Nucleus accumbens (tissue), 56 donors: ENCODE data around the gene OPA1.
"Not testable (repeated sequence)": the region's sequence is repeated elsewhere in the genome, so short reads cannot be mapped to it uniquely, and the experiment has no call there.

Experiments
- DNase-seq, 56 donors: peaks; one replicate each; lab custom pipeline; 2025; lab: John Stamatoyannopoulos, UW

OPA1 gene

DNA sequence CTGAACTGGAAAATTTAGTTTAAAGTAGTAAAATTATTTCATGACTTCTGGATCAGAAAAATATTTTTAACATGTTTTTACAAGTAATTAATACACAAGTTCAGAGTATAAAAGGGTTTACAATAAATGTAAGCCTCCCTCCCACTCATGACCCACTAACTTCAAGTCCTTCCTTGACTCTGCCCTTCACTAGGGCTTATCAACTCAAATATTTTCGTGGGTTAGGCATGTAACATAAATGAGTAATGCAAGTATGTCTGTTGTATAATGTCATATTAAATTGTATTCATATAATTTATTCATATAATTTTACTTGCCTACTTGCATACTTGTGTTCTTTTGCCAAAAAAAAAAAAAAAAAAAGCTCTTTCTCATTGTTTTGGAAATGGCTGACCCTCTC, 3.4 kb upstream of the OPA1 start:
- DNase-seq = no peak

DNA sequence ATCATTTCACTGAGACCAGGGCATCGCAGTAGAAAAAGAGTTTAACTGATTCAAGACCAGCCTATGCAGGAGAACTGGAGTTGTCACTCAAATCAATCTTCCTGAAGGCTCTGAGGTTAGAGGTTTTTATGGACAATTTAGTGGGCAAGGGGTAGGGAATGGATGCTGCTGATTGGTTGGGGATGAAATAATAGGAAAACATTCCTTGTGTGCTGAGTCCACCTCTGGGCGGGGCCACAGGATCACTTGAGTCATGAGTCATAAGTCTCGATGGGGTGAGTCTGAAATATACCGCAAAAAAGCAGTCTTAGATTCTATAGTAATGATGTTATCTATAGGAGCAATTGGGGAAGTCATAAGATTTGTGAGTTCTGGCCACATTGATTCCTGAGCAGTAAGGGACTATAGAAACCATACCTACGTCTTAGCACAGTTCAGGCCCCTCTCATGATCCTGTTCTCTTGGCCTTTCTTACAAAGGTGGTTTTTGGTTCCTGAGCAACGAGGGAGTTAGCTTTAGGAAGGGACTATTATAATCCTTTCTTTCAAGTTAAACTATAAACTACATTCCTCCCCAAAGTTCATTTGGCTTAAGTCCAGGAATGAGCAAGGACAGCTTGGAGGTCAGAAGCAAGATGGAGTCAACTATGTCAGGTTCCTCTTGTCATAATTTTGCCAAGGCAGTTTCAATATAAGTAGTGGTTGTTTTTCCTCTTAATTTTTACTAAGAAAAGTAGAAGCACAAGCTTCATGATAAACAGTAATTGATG, 2.7 kb upstream of the OPA1 start:
- no peak for DNase-seq

GRCh38 chr3:193593668-193594030, 641 bp downstream of the OPA1 start:
- DNase-seq = peak in 4 of 56 donors; percentile 31 to 50 (median 42)

DNA sequence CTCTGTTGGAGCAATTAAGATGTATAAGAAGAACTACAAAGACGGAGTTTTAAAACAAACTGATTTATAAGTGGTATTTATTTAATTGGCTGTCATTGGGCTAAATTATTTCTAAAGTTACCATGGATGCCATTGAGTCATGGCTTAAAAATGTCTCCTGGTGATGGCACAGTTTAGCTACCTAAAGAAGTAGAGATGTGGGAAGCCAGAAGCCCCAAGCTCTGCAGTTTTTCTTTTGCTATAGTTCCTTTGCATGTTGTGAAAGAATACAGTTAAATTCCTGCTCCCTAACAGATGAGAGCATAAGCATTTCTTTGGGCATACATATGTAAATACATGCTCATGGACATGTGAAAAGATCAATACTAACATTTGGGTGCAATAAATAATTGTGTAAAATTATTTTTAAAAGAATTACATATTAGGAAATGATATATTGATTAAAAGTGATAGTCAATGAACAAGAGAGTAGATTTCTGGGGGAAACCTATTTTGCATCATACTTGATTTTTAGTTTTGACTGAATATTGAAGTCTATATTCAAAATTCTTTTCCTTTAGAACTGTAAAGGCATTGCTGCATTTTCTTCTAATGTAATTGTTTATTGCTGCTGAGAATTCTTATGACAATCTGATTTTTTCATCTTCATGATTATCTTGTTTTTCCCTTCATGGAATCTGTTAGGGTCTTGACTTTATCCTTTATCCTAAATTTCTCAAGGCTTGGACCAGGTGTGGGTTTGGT, 2.1 kb downstream of the OPA1 start:
- DNase-seq = no peak

DNA sequence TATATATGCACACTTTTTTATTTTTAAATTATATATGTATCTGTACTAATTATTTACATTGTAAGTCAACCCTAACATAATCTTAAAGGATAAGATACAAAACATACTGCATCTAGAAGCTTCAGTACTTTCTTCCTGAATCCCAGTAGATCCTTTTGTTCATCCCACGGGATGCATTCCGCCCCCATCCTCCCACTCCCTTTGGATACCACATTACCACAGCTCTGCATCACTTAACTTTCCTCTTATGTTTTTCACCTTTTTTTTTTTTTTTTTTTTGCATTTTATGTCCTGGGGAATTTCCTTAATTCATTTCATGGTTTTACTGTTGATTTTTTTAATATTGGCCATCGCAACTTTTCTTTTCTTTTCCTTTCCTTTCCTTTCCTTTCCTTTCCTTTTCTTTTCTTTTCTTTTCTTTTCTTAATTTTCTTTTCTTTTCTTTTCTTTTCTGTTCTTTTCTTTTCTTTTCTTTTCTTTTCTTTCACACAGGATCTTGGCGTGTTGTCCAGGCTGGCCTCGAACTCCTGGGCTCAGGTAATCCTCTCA, 3.0 kb downstream of the OPA1 start:
- DNase-seq = peak in 1 of 56 donors; percentile 6

DNA sequence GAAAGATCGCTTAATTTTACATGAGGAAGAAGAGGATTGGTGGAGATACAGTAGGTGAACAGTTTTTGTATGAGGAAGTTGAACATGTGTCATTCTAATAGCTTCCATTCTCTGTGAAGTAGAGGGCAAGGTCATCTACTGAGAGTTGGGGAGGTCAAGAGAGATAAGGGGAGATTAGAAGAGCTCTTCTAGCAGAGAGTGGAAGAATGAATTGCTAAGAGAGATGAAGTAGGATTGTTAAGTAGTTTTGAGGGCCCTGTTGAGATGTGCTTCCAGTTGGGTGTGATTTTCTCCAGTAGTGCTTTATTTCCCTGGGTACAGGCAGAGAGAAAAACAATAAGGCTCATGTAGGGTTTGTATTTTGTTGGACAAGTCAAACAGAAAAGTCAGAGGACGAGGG, 5.2 kb downstream of the OPA1 start:
- DNase-seq = no peak

DNA sequence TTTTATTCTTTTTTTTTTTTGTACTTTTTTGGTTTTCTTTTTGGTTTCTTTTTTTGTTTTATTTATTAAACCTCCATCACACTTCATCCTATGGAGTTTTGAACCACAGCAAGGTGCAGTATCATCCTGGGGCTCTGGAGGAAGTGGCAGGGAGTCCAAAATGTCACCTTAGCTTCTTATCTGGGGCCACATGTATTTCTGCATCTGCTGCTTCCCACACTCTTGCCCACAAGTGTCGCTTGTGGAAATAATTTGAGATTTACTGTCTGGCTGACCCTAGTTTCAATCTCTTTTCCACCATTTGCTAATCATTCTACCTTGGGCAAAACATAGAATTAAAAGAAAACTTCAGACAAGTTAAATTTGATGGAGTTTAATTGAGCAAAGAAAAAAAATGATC, 6.4 kb downstream of the OPA1 start:
- DNase-seq = no peak

- DNase-seq = peak in 12 of 56 donors; percentile 0 to 62 (median 6)
These were observed 12.9 kb downstream of the OPA1 start for GRCh38 chr3:193605876-193606275.

GRCh38 chr3:193606892-193607291, 13.9 kb downstream of the OPA1 start:
- DNase-seq = not testable (repeated sequence)

- peak in 2 of 56 donors; percentile 20 to 39 for DNase-seq
These were observed 17.5 kb downstream of the OPA1 start for GRCh38 chr3:193610516-193610915.

- no peak for DNase-seq
These were observed 21.4 kb downstream of the OPA1 start for GRCh38 chr3:193614430-193614829.

DNA sequence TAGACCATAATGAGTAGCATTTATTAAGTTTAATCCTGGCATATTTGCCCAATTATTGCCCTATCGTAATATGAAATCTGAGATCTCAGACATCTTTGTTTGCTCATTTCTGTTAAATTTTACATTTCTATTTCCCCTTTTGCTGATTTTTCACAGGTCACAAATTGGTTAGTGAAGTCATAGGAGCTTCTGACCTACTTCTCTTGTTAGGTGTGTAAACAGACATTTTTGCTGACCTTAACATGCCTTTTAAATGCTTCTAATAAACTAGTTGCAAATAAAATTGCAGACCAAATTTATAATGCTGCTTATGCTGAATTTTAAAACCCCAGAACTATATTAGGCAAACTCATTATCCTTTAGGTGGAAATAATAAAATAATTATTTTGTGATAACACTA, 24.6 kb downstream of the OPA1 start:
- DNase-seq = no peak

GRCh38 chr3:193620057-193620456, 27.0 kb downstream of the OPA1 start:
- DNase-seq = no peak

- no peak for DNase-seq
These were observed 27.6 kb downstream of the OPA1 start for GRCh38 chr3:193620650-193621049.

DNA sequence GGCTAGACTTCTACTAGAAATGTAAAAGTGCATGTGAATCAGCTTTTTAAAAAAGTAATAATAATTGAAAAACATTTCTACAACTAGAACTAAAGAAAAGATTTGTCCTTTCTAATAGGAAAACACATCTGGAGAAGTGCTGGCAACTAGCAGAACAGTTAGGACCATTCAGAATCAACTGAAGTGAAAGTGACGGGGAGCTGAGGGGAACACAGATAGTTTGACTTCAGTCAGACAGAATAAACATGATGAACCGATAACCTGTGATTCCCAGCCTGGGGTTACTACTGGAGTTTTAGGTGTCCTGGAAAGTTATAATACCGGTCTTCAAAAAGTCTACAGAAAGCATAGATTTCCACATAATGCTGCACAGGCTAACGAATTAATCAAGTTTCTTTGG, 28.1 kb downstream of the OPA1 start:
- DNase-seq = no peak

GRCh38 chr3:193630005-193630404, 37.0 kb downstream of the OPA1 start:
- DNase-seq = no peak

GRCh38 chr3:193637831-193638230, 44.8 kb downstream of the OPA1 start:
- no peak for DNase-seq

- DNase-seq = no peak
These were observed 45.8 kb downstream of the OPA1 start for GRCh38 chr3:193638833-193639232.

DNA sequence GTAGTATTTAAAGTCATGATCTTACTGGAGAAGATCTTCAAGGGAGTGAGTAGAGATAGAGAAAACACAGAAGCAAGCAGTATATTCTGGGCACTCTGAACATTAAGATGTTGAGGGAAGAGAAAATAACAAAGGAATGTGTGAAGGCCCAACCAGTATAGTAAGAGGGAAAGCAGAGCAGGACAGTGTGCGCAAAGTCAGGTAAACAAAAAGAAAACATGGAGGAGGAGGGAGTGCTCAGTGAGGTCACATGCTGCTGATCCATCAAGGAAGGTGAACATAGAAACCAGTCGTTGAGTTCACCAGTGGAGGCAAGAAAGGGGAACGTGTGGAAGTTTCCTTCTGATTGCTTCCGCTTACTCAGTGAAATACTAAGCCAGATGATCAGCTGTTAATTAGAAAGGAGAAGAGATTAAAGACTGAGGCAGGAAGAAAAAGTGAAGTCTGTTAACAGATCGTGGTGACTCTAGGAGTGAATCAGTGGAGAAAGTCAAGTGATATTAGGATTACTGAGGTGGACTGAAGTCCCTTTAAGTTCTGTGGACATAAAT, 47.2 kb downstream of the OPA1 start:
- DNase-seq = no peak

DNA sequence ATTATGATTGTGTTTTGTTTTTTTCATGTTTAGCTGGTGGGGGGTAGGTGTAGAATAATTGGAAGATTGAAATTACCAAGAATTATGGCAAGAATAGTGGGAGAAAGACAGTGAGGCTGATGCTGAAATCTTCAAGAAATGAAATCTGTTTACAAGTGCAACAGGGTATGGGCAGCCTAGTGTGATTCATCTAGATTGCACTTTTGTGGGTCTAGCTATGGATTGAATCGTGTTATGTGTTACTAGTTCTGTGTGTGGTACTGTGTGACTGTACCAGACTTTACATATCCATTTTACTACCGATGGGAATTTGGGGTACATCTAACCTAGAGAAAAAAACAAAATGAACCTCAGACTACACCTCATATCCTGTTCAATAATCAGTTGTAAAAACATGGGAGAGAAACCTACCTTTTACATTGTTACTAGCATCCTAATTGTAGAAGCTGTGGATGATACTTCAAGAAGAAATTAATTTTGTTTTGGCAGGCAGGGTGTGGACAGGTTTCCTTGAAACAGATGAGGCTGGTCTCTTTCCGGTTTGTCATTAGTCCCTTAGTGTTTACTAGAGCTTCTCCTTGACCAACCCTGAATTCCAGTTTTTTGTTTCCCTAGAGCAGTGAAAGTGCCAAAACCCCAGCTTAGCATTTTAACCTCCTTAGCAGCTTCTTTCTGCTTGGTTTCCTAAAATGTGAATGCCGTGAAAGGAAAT, 47.9 kb downstream of the OPA1 start:
- DNase-seq = no peak

GRCh38 chr3:193641440-193641775, 48.4 kb downstream of the OPA1 start:
- DNase-seq = no peak
